Uterus (tissue), 2 donors: ENCODE data around the gene C10orf62.

ENCODE experiments used
- POLR2A ChIP-seq, 2 donors: fragments of 450-650 bp; IDR thresholded peaks; one replicate each; pipeline ENCODE4 v1.6.1; 2016; ENCODE audit warnings: antibody characterized with exemption in 2 of 2, mild to moderate bottlenecking in 1 of 2, moderate library complexity in 1 of 2
- TF ChIP-seq, protein P1 (sequence below), 4 experiments: fragments of 200-600 bp in 2 of 4; fragments of 450-650 bp in 2 of 4; sonication (generic) in 2 of 4; IDR thresholded peaks; one replicate each; pipeline ENCODE4 v1.5.1; 2016 to 2019; ENCODE audit warnings: antibody characterized with exemption in 4 of 4, mild to moderate bottlenecking in 2 of 4, moderate library complexity in 1 of 4

DNA sequence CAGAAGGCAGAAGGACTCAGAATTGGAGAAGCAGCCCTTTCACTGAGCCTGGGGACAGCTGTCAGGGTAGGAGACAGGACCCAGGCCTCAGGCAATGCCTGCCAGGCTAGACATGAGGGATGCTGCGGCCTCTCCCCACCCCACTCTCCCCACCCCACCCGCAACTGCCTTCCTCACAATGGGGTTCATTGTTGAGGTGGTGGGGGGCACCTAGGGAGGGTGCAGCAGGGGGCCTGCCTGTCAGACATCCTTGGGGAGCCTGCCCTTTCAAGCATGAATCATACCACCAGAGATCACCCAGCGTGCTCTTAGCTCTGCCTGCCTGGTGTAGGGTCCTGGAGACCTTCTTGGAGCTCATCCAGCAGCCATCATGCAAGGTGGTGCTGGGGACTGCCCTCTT is at the start of gene C10orf62:
- TF ChIP-seq, protein P1, sequence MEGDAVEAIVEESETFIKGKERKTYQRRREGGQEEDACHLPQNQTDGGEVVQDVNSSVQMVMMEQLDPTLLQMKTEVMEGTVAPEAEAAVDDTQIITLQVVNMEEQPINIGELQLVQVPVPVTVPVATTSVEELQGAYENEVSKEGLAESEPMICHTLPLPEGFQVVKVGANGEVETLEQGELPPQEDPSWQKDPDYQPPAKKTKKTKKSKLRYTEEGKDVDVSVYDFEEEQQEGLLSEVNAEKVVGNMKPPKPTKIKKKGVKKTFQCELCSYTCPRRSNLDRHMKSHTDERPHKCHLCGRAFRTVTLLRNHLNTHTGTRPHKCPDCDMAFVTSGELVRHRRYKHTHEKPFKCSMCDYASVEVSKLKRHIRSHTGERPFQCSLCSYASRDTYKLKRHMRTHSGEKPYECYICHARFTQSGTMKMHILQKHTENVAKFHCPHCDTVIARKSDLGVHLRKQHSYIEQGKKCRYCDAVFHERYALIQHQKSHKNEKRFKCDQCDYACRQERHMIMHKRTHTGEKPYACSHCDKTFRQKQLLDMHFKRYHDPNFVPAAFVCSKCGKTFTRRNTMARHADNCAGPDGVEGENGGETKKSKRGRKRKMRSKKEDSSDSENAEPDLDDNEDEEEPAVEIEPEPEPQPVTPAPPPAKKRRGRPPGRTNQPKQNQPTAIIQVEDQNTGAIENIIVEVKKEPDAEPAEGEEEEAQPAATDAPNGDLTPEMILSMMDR (IDR thresholded peaks at IDR 0.05): no peak
- TF ChIP-seq POLR2A (IDR thresholded peaks at IDR 0.05): no peak
